ENCODE measurements around the gene SUN3.

DNA sequence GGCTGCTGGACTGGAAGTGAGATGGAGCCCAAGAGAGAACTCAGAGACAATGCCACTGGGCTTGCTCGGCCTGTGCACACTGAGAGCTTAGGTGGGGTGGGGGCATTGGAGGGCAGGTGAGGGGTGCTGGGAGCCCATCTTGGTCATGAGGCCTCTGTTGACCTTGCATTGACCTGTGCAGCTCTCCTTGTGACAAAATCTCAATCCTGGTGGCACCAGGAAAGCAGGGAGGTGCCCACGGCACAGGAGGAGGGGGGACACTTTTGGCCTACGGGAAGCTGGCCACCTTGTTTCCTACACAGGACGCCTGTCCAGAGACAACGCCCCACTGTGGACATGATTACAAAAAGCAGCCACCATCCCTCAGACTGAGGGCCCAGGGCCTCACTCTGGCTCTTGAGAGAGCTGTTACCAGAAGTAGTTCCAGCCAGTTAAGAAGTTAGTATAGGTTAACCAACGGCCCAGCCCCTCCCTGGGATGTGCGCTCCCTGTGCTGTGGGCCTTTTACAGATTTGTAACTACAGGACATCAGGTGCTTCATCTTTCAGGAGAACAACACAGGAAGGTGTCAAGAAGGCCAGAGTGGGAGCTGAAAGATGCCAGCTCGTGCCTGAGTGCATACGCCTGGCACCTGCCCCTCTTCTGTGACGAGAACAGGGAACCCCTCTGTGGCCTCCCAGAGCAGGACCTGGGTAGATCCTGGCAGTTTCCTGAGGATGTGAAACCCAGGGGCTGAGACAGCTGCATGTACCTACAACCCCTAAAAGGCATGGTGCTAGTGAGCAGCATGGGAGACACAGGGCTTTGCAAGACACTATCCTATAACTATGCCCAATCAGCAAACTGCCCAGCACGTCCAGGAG, 91.0 kb downstream of the SUN3 start:
- TF ChIP-seq, protein P1, sequence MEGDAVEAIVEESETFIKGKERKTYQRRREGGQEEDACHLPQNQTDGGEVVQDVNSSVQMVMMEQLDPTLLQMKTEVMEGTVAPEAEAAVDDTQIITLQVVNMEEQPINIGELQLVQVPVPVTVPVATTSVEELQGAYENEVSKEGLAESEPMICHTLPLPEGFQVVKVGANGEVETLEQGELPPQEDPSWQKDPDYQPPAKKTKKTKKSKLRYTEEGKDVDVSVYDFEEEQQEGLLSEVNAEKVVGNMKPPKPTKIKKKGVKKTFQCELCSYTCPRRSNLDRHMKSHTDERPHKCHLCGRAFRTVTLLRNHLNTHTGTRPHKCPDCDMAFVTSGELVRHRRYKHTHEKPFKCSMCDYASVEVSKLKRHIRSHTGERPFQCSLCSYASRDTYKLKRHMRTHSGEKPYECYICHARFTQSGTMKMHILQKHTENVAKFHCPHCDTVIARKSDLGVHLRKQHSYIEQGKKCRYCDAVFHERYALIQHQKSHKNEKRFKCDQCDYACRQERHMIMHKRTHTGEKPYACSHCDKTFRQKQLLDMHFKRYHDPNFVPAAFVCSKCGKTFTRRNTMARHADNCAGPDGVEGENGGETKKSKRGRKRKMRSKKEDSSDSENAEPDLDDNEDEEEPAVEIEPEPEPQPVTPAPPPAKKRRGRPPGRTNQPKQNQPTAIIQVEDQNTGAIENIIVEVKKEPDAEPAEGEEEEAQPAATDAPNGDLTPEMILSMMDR (IDR thresholded peaks at IDR 0.05) = no peak
- TF ChIP-seq JUN (CRISPR knock-in tag; IDR thresholded peaks at IDR 0.05) = no peak
- TF ChIP-seq RORB (CRISPR knock-in tag; IDR thresholded peaks at IDR 0.05) = no peak
